Right lobe of liver (tissue), 6 donors: ENCODE data around the gene HSD17B12. TPM values are rescaled to one million over a fixed set of nuclear protein-coding genes. Genes with fewer than 3 reads are reported as not detected.

Experiments
- ATAC-seq, 4 donors: fragments of 200-7000 bp; cut with Tn5 transposase; one replicate each; pipeline ENCODE4 v1.9.1; 2020; ENCODE audit warnings: mild to moderate bottlenecking in 4 of 4, moderate library complexity in 4 of 4
- DNase-seq, 3 donors: peaks; one replicate each; pipeline ENCODE4 v3.0.0-alpha.2; 2020
- H3K27ac ChIP-seq, 3 donors: fragments of 200-600 bp; one replicate each; pipeline ENCODE4 v1.8.0; 2022
- H3K27me3 ChIP-seq, 2 donors: fragments of 200-600 bp; one replicate each; pipeline ENCODE4 v1.8.0; 2022
- H3K36me3 ChIP-seq, 4 donors: fragments of 200-600 bp; sonication (generic) in 1 of 4; one replicate each; pipeline versions ENCODE4 v1.5.1 to v1.8.0; 2017 to 2022; ENCODE audit warnings: control low read depth in 1 of 4
- H3K4me1 ChIP-seq, 4 donors: fragments of 200-600 bp; sonication (generic) in 1 of 4; one replicate each; pipeline versions ENCODE4 v1.5.1 to v1.8.0; 2017 to 2022; ENCODE audit warnings: control low read depth in 1 of 4
- H3K4me3 ChIP-seq, 3 donors: fragments of 200-600 bp; one replicate each; pipeline ENCODE4 v1.8.0; 2022
- H3K9me3 ChIP-seq, 4 donors: fragments of 200-600 bp; sonication (generic) in 1 of 4; one replicate each; pipeline versions ENCODE4 v1.5.1 to v1.8.0; 2017 to 2022; ENCODE audit warnings: control low read depth in 1 of 4
- POLR2A ChIP-seq: fragments of 450-650 bp; IDR thresholded peaks from one replicate; pipeline ENCODE4 v1.6.1; 2017; ENCODE audit warnings: antibody characterized with exemption, mild to moderate bottlenecking
- WGBS: methylation state at CpG from one replicate; pipeline ENCODE4 v1.1.6; 2018; ENCODE audit warnings: low coverage, low lambda C conversion rate; ENCODE audit not compliant: insufficient coverage; ENCODE audit errors: missing lambda C conversion rate; 5-methylcytosine and 5-hydroxymethylcytosine counted together
- intact Hi-C, 2 donors: fragments of 100-400 bp; cut with DNase I; formaldehyde crosslinking; loops; one replicate each; pipeline versions ENCODE4 v1.11.2 to v1.14.1; 2022
- total RNA-seq, 6 experiments: library from RNA; depleted of rRNA in 2 of 6; stranded (reverse); fragments of >200 nt in 2 of 6; fragmentation: NEBNext Ultra II Directional in 3 of 6; extraction: Animal tissue kit (Norgen Biotek cat#: 25700) in 3 of 6; gene quantifications; one replicate each; pipeline versions ENCODE4 v1.1.0 to v1.2.4, GENCODE V29; 2016 to 2023
- TF ChIP-seq, protein P1 (sequence below), 4 donors: fragments of 200-600 bp in 3 of 4; fragments of 450-650 bp in 1 of 4; IDR thresholded peaks; one replicate each; pipeline versions ENCODE4 v1.5.1 to v1.8.0; 2016 to 2022; ENCODE audit warnings: antibody characterized with exemption in 4 of 4, mild to moderate bottlenecking in 2 of 4
- donor health status: DM: no; HTN: yes; CAD: no.
- donor health status: DM: no; HTN: no; CAD: no.
- donor health status: DM: no; HTN: no; CAD: no.
- donor health status: DM: no; HTN: yes; CAD: no.
- donor health status: DM: no; HTN: yes; CAD: no.

The HSD17B12 gene
- total RNA-seq, 6 experiments from 2014 or later, result 68.3 to 107 (median 93.2) TPM

DNA sequence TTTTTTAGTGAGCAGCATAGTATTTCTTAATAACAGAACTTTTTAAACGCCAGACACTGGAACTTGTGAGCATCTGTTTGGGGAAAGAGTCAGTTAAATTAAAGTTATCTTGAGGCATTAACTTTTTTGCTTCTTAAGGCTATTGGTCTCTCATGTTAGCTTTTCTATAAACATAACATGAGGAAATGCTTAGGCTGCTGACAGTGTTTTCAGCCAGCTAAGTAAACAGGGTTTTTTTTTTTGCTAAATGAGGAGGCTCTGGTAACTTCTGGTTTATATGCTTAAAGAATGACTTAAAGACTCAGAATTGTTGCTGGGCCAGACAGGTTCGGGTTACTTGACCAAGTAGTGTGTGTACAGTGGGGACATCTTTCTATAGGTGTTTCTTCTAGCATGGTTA is 104.3 kb downstream of the HSD17B12 start:
- H3K4me3 ChIP-seq, result no peak overlapping the region
- no peak for ATAC-seq
- H3K9me3 ChIP-seq, result no peaks in the 10 kb centered on the region
- H3K27me3 ChIP-seq, result no peaks in the 10 kb centered on the region
- H3K36me3 ChIP-seq, result no peaks in the 10 kb centered on the region
- WGBS, result 96% methylated on average over 2 of the region's 2 CpGs
- no peaks in the 10 kb centered on the region for H3K4me1 ChIP-seq
- no peak for DNase-seq
- intact Hi-C loops, result no loop called here
- H3K27ac ChIP-seq, result no peak overlapping the region
- TF ChIP-seq POLR2A, result no peak
- TF ChIP-seq, protein P1, sequence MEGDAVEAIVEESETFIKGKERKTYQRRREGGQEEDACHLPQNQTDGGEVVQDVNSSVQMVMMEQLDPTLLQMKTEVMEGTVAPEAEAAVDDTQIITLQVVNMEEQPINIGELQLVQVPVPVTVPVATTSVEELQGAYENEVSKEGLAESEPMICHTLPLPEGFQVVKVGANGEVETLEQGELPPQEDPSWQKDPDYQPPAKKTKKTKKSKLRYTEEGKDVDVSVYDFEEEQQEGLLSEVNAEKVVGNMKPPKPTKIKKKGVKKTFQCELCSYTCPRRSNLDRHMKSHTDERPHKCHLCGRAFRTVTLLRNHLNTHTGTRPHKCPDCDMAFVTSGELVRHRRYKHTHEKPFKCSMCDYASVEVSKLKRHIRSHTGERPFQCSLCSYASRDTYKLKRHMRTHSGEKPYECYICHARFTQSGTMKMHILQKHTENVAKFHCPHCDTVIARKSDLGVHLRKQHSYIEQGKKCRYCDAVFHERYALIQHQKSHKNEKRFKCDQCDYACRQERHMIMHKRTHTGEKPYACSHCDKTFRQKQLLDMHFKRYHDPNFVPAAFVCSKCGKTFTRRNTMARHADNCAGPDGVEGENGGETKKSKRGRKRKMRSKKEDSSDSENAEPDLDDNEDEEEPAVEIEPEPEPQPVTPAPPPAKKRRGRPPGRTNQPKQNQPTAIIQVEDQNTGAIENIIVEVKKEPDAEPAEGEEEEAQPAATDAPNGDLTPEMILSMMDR (IDR thresholded peaks at IDR 0.05), result no peak

DNA sequence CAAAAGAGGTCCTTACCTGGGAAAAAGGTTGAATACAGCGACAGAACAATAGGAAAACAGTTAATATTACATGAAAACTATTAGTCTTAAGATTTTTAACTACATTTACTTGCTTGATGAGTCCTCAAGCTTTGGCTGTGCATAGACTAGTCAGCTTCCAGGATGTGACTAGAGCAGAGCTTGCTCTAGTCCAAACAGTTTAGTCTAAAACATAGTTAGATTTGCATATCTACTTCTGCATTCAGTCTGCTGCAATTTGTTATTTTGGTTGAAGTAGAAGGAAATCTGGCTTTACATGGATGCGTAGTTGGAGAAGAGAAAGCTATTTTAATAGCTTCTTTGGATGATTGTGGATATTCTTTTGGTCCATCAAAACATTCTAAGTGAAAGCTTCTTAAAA is 104.8 kb downstream of the HSD17B12 start:
- WGBS, result 100% methylated on average over 2 of the region's 2 CpGs
- Histone ChIP-seq H3K4me3 (no peak overlapping the region), H3K27me3 (no peaks in the 10 kb centered on the region), H3K4me1 (no peaks in the 10 kb centered on the region), H3K36me3 (no peaks in the 10 kb centered on the region), H3K27ac (no peak overlapping the region), H3K9me3 (no peaks in the 10 kb centered on the region)
- DNase-seq (no peak), ATAC-seq (no peak)
- intact Hi-C loops, result no loop called here
- TF ChIP-seq, protein P1 (IDR thresholded peaks at IDR 0.05), result no peak

DNA sequence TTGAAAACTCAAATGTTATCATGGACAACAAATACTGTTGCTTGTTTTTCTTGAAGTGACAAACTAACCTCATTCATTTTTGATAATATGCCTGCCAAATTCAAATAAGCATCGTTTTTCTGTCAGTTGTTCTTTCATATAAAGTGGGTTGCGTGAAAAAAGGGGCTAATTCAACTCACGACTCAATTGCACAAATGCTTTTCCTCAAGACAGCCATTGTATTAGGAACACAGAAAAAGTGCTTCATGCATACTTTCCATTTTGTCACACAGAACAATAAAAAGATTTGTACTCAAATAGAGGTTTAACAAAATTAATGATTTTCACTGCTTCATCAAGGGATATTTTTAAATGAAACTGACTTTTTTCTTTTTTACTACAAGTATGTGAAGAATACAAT is 105.5 kb downstream of the HSD17B12 start:
- no peak for DNase-seq
- H3K4me1 ChIP-seq, result no peaks in the 10 kb centered on the region
- H3K36me3 ChIP-seq, result no peaks in the 10 kb centered on the region
- H3K27me3 ChIP-seq, result no peaks in the 10 kb centered on the region
- ATAC-seq, result no peak
- intact Hi-C loops, result no loop called here
- no peak overlapping the region for H3K27ac ChIP-seq
- TF ChIP-seq, protein P1 (IDR thresholded peaks at IDR 0.05), result no peak
- TF ChIP-seq POLR2A, result no peak
- WGBS, result 83% methylated on average over 3 of the region's 3 CpGs
- no peak overlapping the region for H3K4me3 ChIP-seq
- no peaks in the 10 kb centered on the region for H3K9me3 ChIP-seq

DNA sequence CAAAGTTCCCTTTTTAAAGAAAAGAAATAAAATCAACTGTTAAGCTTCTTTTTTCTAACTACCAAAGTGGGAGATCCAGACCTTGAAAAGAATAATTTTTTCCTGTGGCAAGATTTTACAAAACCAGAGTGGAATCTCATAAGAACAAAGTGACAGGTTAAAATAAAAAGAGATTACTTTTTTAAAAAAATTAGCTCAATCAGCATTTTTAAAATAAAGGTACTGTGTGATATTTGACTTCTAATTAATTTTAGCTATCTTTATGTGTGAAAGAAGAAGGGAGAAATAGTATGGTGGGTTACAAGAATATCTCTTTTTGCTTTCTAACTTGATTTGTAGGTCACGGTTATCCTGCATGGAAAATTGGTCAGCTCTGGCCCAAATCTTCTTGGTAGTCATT is 107.3 kb downstream of the HSD17B12 start:
- TF ChIP-seq POLR2A, result no peak
- TF ChIP-seq, protein P1 (IDR thresholded peaks at IDR 0.05), result no peak

DNA sequence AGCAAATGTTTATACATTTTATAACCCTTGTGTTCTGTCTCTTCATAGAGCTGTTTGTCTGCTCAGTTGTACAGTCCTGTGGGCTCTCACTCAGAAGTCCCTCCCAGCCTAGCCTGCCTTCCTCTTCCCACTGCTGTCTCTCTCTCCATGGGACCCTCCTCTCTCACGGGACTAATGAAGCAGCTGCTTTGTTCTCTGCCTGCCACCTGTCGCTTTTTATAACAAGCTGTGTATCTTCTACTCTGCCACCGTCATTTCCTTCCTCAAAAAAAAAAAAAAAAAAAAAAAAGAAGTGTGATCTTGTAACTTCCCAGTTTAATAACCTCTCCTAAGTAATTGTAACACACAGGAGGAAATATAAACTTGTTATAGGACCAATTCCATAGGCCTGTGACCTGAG is 107.9 kb downstream of the HSD17B12 start:
- no peak overlapping the region for H3K4me3 ChIP-seq
- no peak overlapping the region for H3K27ac ChIP-seq
- intact Hi-C loops, result no loop called here
- no peaks in the 10 kb centered on the region for H3K9me3 ChIP-seq
- 71% methylated on average over 3 of the region's 3 CpGs for WGBS
- ATAC-seq, result peak; percentile 20 to 59 (median 48)
- no peaks in the 10 kb centered on the region for H3K4me1 ChIP-seq
- DNase-seq, result no peak
- no peaks in the 10 kb centered on the region for H3K27me3 ChIP-seq
- TF ChIP-seq, protein P1 (IDR thresholded peaks at IDR 0.05), result no peak
- no peak for TF ChIP-seq POLR2A
- H3K36me3 ChIP-seq, result no peaks in the 10 kb centered on the region

More for the DNA sequence above, 107.3 kb downstream of the HSD17B12 start:
- intact Hi-C loops, result no loop called here
- WGBS, result 75% methylated on average over 1 of the region's 1 CpG
- DNase-seq, result no peak
- Histone ChIP-seq H3K27ac (no peak overlapping the region), H3K27me3 (no peaks in the 10 kb centered on the region), H3K36me3 (no peaks in the 10 kb centered on the region), H3K9me3 (no peaks in the 10 kb centered on the region), H3K4me3 (no peak overlapping the region), H3K4me1 (no peaks in the 10 kb centered on the region)
- ATAC-seq, result no peak
